Liver (tissue), 9 donors: ENCODE results near the gene EEF1G. TPM values are rescaled to one million over a fixed set of nuclear protein-coding genes. Genes with fewer than 3 reads are reported as not detected.

Experiments
- DNase-seq: peaks from one replicate; pipeline ENCODE4 v3.0.0-alpha.2; 2017; ENCODE audit warnings: low spot score
- H3K27ac ChIP-seq, 2 donors: one replicate each; pipeline ENCODE4 v1.7.0; 2013; ENCODE audit warnings: inconsistent platforms in 2 of 2, low read length in 2 of 2, control low read depth in 1 of 2, low read depth in 1 of 2, mild to moderate bottlenecking in 1 of 2
- H3K27me3 ChIP-seq, 4 donors: one replicate each; pipeline versions ENCODE4 v1.6.1 to v1.7.0; 2013; ENCODE audit warnings: low read length in 3 of 4, inconsistent platforms in 1 of 4, mild to moderate bottlenecking in 1 of 4, moderate library complexity in 1 of 4; ENCODE audit not compliant: control insufficient read depth in 4 of 4, insufficient read depth in 4 of 4
- H3K36me3 ChIP-seq, 4 donors: one replicate each; pipeline versions ENCODE4 v1.6.1 to v1.7.0; 2013; ENCODE audit warnings: low read length in 3 of 4, mild to moderate bottlenecking in 3 of 4, low read depth in 1 of 4, moderate library complexity in 1 of 4; ENCODE audit not compliant: control insufficient read depth in 4 of 4, insufficient read depth in 3 of 4
- H3K4me1 ChIP-seq, 4 donors: one replicate each; pipeline versions ENCODE4 v1.6.1 to v1.7.0; 2013; ENCODE audit warnings: low read length in 3 of 4, mild to moderate bottlenecking in 3 of 4, moderate library complexity in 1 of 4; ENCODE audit not compliant: control insufficient read depth in 4 of 4, insufficient read depth in 4 of 4
- H3K4me3 ChIP-seq, 3 donors: one replicate each; pipeline versions ENCODE4 v1.6.1 to v1.7.0; 2013; ENCODE audit warnings: low read length in 3 of 3, control low read depth in 1 of 3, low read depth in 1 of 3, mild to moderate bottlenecking in 1 of 3
- H3K9ac ChIP-seq, 2 donors: one replicate each; pipeline ENCODE4 v1.7.0; 2013; ENCODE audit warnings: low read length in 2 of 2, mild to moderate bottlenecking in 2 of 2, moderate library complexity in 2 of 2, control low read depth in 1 of 2, low read depth in 1 of 2
- H3K9me3 ChIP-seq, 4 donors: one replicate each; pipeline versions ENCODE4 v1.6.1 to v1.7.0; 2013; ENCODE audit warnings: low read length in 3 of 4; ENCODE audit not compliant: control insufficient read depth in 4 of 4
- ATF3 ChIP-seq: IDR thresholded peaks from 2 replicates; pipeline ENCODE4 v1.6.1; 2016; ENCODE audit warnings: antibody characterized with exemption
- CTCF ChIP-seq: fragments of 150-350 bp; IDR thresholded peaks from 2 replicates; pipeline ENCODE4 v1.5.1; 2017; ENCODE audit warnings: improper control_type of control experiment, low read depth, low read length; ENCODE audit not compliant: missing input control
- EGR1 ChIP-seq, 2 donors: IDR thresholded peaks; 2 replicates each; pipeline ENCODE4 v1.6.1; 2016 to 2018; ENCODE audit warnings: antibody characterized with exemption in 2 of 2, low read depth in 2 of 2
- FOXA1 ChIP-seq: IDR thresholded peaks from 2 replicates; pipeline ENCODE4 v1.6.1; 2016; ENCODE audit warnings: antibody characterized with exemption
- FOXA2 ChIP-seq: IDR thresholded peaks from 2 replicates; pipeline ENCODE4 v1.6.1; 2016; ENCODE audit warnings: antibody characterized with exemption
- GABPA ChIP-seq, 2 donors: IDR thresholded peaks in 1 of 2; conservative IDR thresholded peaks in 1 of 2; 2 replicates each; pipeline ENCODE4 v1.6.1; 2016; ENCODE audit warnings: antibody characterized with exemption in 2 of 2, mild to moderate bottlenecking in 1 of 2, moderate library complexity in 1 of 2
- HNF4A ChIP-seq, 2 donors: conservative IDR thresholded peaks; 2 replicates each; pipeline ENCODE4 v1.6.1; 2016; ENCODE audit warnings: antibody characterized with exemption in 2 of 2, mild to moderate bottlenecking in 2 of 2
- HNF4G ChIP-seq: IDR thresholded peaks from 2 replicates; pipeline ENCODE4 v1.6.1; 2016; ENCODE audit warnings: antibody characterized with exemption
- JUND ChIP-seq, 2 donors: IDR thresholded peaks; 2 replicates each; pipeline ENCODE4 v1.6.1; 2016; ENCODE audit warnings: antibody characterized with exemption in 2 of 2
- MAX ChIP-seq: IDR thresholded peaks from 2 replicates; pipeline ENCODE4 v1.6.1; 2016; ENCODE audit warnings: antibody characterized with exemption
- NR2F2 ChIP-seq: IDR thresholded peaks from 2 replicates; pipeline ENCODE4 v1.6.1; 2016; ENCODE audit warnings: antibody characterized with exemption
- RAD21 ChIP-seq, 2 donors: IDR thresholded peaks; 2 replicates each; pipeline ENCODE4 v1.6.1; 2016; ENCODE audit warnings: antibody characterized with exemption in 2 of 2, mild to moderate bottlenecking in 2 of 2
- REST ChIP-seq: IDR thresholded peaks from 2 replicates; pipeline ENCODE4 v1.6.1; 2016; ENCODE audit warnings: antibody characterized with exemption, mild to moderate bottlenecking
- RXRA ChIP-seq, 2 donors: IDR thresholded peaks; 2 replicates each; pipeline ENCODE4 v1.6.1; 2017 to 2018; ENCODE audit warnings: antibody characterized with exemption in 2 of 2, mild to moderate bottlenecking in 1 of 2
- SP1 ChIP-seq: IDR thresholded peaks from 2 replicates; pipeline ENCODE4 v1.6.1; 2018; ENCODE audit warnings: antibody characterized with exemption, mild to moderate bottlenecking
- TAF1 ChIP-seq: conservative IDR thresholded peaks from 2 replicates; pipeline ENCODE4 v1.6.1; 2016; ENCODE audit warnings: antibody characterized with exemption, mild to moderate bottlenecking
- YY1 ChIP-seq: IDR thresholded peaks from 2 replicates; pipeline ENCODE4 v1.6.1; 2016; ENCODE audit warnings: antibody characterized with exemption, mild to moderate bottlenecking
- ZBTB33 ChIP-seq: IDR thresholded peaks from 2 replicates; pipeline ENCODE4 v1.6.1; 2016; ENCODE audit warnings: antibody characterized with exemption
- WGBS: extraction: QIAGEN DNeasy Blood & Tissue Kit; methylation state at CpG from one replicate; pipeline ENCODE4 v1.1.7; 2013; 5-methylcytosine and 5-hydroxymethylcytosine counted together
- polyA plus RNA-seq, 2 donors: library from polyadenylated mRNA; stranded (reverse) in 1 of 2; unstranded in 1 of 2; fragments of 200-250 nt in 1 of 2; fragments of >200 nt in 1 of 2; fragmentation: Nextera tagmentation in 1 of 2; extraction: Ambion mirVana in 1 of 2; gene quantifications; one replicate each; pipeline versions ENCODE4 v1.2.1 to v1.2.3, GENCODE V29; 2013 to 2015
- total RNA-seq, 2 donors: library from RNA; depleted of rRNA; stranded (reverse); fragments of >200 nt; gene quantifications; one replicate each; pipeline ENCODE4 v1.2.3, GENCODE V29; 2014
- donor health status: healthy.
- donor health status: healthy.
- donor health status: healthy.
- donor health status: healthy.
- donor health status: healthy.

EEF1G gene
- total and polyA plus RNA-seq, 4 donors, result 251 to 640 (median 469) TPM

GRCh38 chr11:62622476-62623089 is 48.9 kb upstream of the EEF1G start:
- Histone ChIP-seq H3K4me1 (peaks cover 4 to 17% (median 10%) of the 10 kb centered on the region in 4 donors), H3K36me3 (peaks cover 9 to 27% (median 24%) of the 10 kb centered on the region in 4 donors), H3K9me3 (no peaks in the 10 kb centered on the region), H3K27ac (peak overlapping the region; percentile 80 to 96), H3K4me3 (no peak overlapping the region), H3K27me3 (no peaks in the 10 kb centered on the region), H3K9ac (no peak overlapping the region)
- DNase-seq, result no peak
- TF ChIP-seq ZBTB33 (no peak), EGR1 (IDR thresholded peaks at IDR 0.05; ENCODE audit: low read depth in 2 of 2) (no peak), RAD21 (IDR thresholded peaks at IDR 0.05) (no peak), JUND (IDR thresholded peaks at IDR 0.05) (no peak), TAF1 (no peak), HNF4G (no peak), ATF3 (no peak), REST (no peak), FOXA2 (no peak), CTCF (no peak), NR2F2 (no peak), GABPA (IDR thresholded peaks at IDR 0.05 in 1 of 2, conservative IDR thresholded peaks at IDR 0.05 in 1 of 2) (no peak), RXRA (IDR thresholded peaks at IDR 0.05) (no peak), MAX (no peak), SP1 (no peak), FOXA1 (no peak), HNF4A (conservative IDR thresholded peaks at IDR 0.05) (no peak), YY1 (no peak)
- 89% methylated on average over 7 of the region's 7 CpGs for whole genome bisulfite sequencing
